ENCODE measurements around the gene NCKAP5. TPM values are rescaled to one million over a fixed set of nuclear protein-coding genes. Genes with fewer than 3 reads are reported as not detected.

The NCKAP5 gene
- total and polyA plus RNA-seq, 2 donors (not counting 1 experiment from before 2014, with no cell fraction given), result not detected

GRCh38 chr2:133198678-133199077 lies 369.6 kb downstream of the NCKAP5 start:
- H3K79me2 ChIP-seq (ENCODE audit: control insufficient read depth, insufficient read depth, low read length), result no peaks in the 10 kb centered on the region
- H3K36me3 ChIP-seq (replicated peaks in 1 of 2; ENCODE audit: control extremely low read depth in 1 of 2, control insufficient read depth in 1 of 2, extremely low read depth in 1 of 2, insufficient read depth in 2 of 2, low read length in 1 of 2), result no peaks in the 10 kb centered on the region
- ChIA-PET CTCF (no interaction called here), POLR2A (no interaction called here)
- Mint-ChIP-seq H3K4me3 (no peak overlapping the region), H3K27ac (no peak overlapping the region), H3K9me3 (ENCODE audit: insufficient read depth) (no peaks in the 10 kb centered on the region), H3K27me3 (no peaks in the 10 kb centered on the region), H3K4me1 (no peaks in the 10 kb centered on the region)
- no peak overlapping the region for H3K4me2 ChIP-seq (replicated peaks; ENCODE audit: low read depth, low read length, poor library complexity, severe bottlenecking)
- no peak overlapping the region for H3K27ac ChIP-seq (ENCODE audit: low read length in 2 of 2)
- WGBS (ENCODE audit: insufficient coverage), result no CpG with 5 or more reads among the region's 1 CpG
- no peaks in the 10 kb centered on the region for H3K4me1 ChIP-seq (ENCODE audit: control insufficient read depth in 2 of 2, insufficient read depth in 2 of 2, low read length in 2 of 2)
- intact Hi-C loops (cut with micrococcal nuclease), result no loop called here
- no peak overlapping the region for H2AFZ ChIP-seq (ENCODE audit: insufficient read depth, low read depth, low read length, poor library complexity, severe bottlenecking)
- TF ChIP-seq EZH2 (IDR thresholded peaks at IDR 0.05; ENCODE audit: borderline replicate concordance, insufficient read depth, low read depth, low read length, poor library complexity, severe bottlenecking) (no peak), CTCF (IDR thresholded peaks at IDR 0.05) (no peak)
- DNase-seq (no peak), ATAC-seq (ENCODE audit: low read depth) (no peak)
- H3K4me3 ChIP-seq (ENCODE audit: control extremely low read depth in 1 of 5, extremely low read depth in 1 of 5, insufficient read depth in 1 of 5, low read depth in 2 of 5, low read length in 4 of 5), result no peak overlapping the region
- H4K20me1 ChIP-seq (ENCODE audit: control insufficient read depth, insufficient read depth, low read length, poor library complexity, severe bottlenecking), result no peaks in the 10 kb centered on the region
- H3K9ac ChIP-seq (ENCODE audit: low read length), result no peak overlapping the region
- no peaks in the 10 kb centered on the region for H3K27me3 ChIP-seq (replicated peaks in 1 of 4; ENCODE audit: control extremely low read depth in 1 of 4, control insufficient read depth in 3 of 4, insufficient read depth in 4 of 4, low read length in 3 of 4)
- H3K9me3 ChIP-seq (ENCODE audit: control extremely low read depth in 1 of 3, control insufficient read depth in 2 of 3, insufficient read depth in 1 of 3, low read length in 2 of 3), result no peaks in the 10 kb centered on the region

- H3K4me1 ChIP-seq (ENCODE audit: control insufficient read depth in 2 of 2, insufficient read depth in 2 of 2, low read length in 2 of 2), result no peaks in the 10 kb centered on the region
- no peak overlapping the region for H3K4me3 Mint-ChIP-seq
- H3K36me3 ChIP-seq (replicated peaks in 1 of 2; ENCODE audit: control extremely low read depth in 1 of 2, control insufficient read depth in 1 of 2, extremely low read depth in 1 of 2, insufficient read depth in 2 of 2, low read length in 1 of 2), result no peaks in the 10 kb centered on the region
- ATAC-seq (ENCODE audit: low read depth) (no peak), DNase-seq (no peak)
- H2AFZ ChIP-seq (ENCODE audit: insufficient read depth, low read depth, low read length, poor library complexity, severe bottlenecking), result no peak overlapping the region
- TF ChIP-seq EZH2 (IDR thresholded peaks at IDR 0.05; ENCODE audit: borderline replicate concordance, insufficient read depth, low read depth, low read length, poor library complexity, severe bottlenecking) (no peak), CTCF (IDR thresholded peaks at IDR 0.05) (no peak)
- no peaks in the 10 kb centered on the region for H3K9me3 Mint-ChIP-seq (ENCODE audit: insufficient read depth)
- intact Hi-C loops (cut with micrococcal nuclease), result no loop called here
- ChIA-PET CTCF (no interaction called here), POLR2A (no interaction called here)
- no peaks in the 10 kb centered on the region for H3K9me3 ChIP-seq (ENCODE audit: control extremely low read depth in 1 of 3, control insufficient read depth in 2 of 3, insufficient read depth in 1 of 3, low read length in 2 of 3)
- 71% methylated on average over 1 of the region's 2 CpGs for WGBS (ENCODE audit: insufficient coverage)
- H3K4me3 ChIP-seq (ENCODE audit: control extremely low read depth in 1 of 5, extremely low read depth in 1 of 5, insufficient read depth in 1 of 5, low read depth in 2 of 5, low read length in 4 of 5), result no peak overlapping the region
- no peaks in the 10 kb centered on the region for H3K27me3 ChIP-seq (replicated peaks in 1 of 4; ENCODE audit: control extremely low read depth in 1 of 4, control insufficient read depth in 3 of 4, insufficient read depth in 4 of 4, low read length in 3 of 4)
- H3K27me3 Mint-ChIP-seq, result no peaks in the 10 kb centered on the region
- H3K79me2 ChIP-seq (ENCODE audit: control insufficient read depth, insufficient read depth, low read length), result no peaks in the 10 kb centered on the region
- H3K27ac ChIP-seq (ENCODE audit: low read length in 2 of 2), result no peak overlapping the region
- no peaks in the 10 kb centered on the region for H4K20me1 ChIP-seq (ENCODE audit: control insufficient read depth, insufficient read depth, low read length, poor library complexity, severe bottlenecking)
- H3K4me1 Mint-ChIP-seq, result no peaks in the 10 kb centered on the region
- no peak overlapping the region for H3K27ac Mint-ChIP-seq
- H3K4me2 ChIP-seq (replicated peaks; ENCODE audit: low read depth, low read length, poor library complexity, severe bottlenecking), result no peak overlapping the region
- no peak overlapping the region for H3K9ac ChIP-seq (ENCODE audit: low read length)
Measured at GRCh38 chr2:133197156-133197555, 371.1 kb downstream of the NCKAP5 start.
